HCT116 (cell line): ENCODE results near the gene EML3. TPM values are rescaled to one million over a fixed set of nuclear protein-coding genes. Genes with fewer than 3 reads are reported as not detected.
A peak's percentile ranks its signal among the peaks of the same experiment; 100 is the strongest.

ENCODE experiments used
- CEBPB ChIP-seq: IDR thresholded peaks from 2 replicates; pipeline ENCODE4 v1.6.1; 2012; ENCODE audit warnings: low read depth
- EZH2phosphoT487 ChIP-seq: fragments of 200-600 bp; IDR thresholded peaks from 2 replicates; pipeline ENCODE4 v1.6.1; 2018; ENCODE audit warnings: antibody characterized with exemption, borderline replicate concordance
- JUND ChIP-seq: IDR thresholded peaks from 2 replicates; pipeline ENCODE4 v1.6.1; 2012
- POLR2AphosphoS5 ChIP-seq: IDR thresholded peaks from 2 replicates; pipeline ENCODE4 v1.6.1; 2011; ENCODE audit warnings: mild to moderate bottlenecking, low read depth, low read length, moderate library complexity
- SP1 ChIP-seq: IDR thresholded peaks from 2 replicates; pipeline ENCODE4 v1.6.1; 2012; ENCODE audit warnings: low read depth
- SRF ChIP-seq: IDR thresholded peaks from 2 replicates; pipeline ENCODE4 v1.6.1; 2012; ENCODE audit warnings: low read depth
- ZNF274 ChIP-seq: fragments of 200-500 bp; sonication (Bioruptor generic); IDR thresholded peaks from 2 replicates; pipeline ENCODE4 v1.6.1; 2014; ENCODE audit warnings: mild to moderate bottlenecking, low read depth, low read length, inconsistent platforms
- total RNA-seq: library from RNA; stranded (reverse); gene quantifications from one replicate; pipeline ENCODE4 v1.2.1, GENCODE V29; 2021; ENCODE audit not compliant: unreplicated experiment
- TF ChIP-seq, protein P1 (sequence below), 3 experiments: fragments of 200-600 bp in 1 of 3; sonication (generic) in 1 of 3; IDR thresholded peaks in 2 of 3; conservative IDR thresholded peaks in 1 of 3; 2 replicates each; pipeline ENCODE4 v1.5.1; 2012 to 2017; ENCODE audit warnings: low read depth in 2 of 3, low read length in 2 of 3, antibody characterized with exemption in 1 of 3, borderline replicate concordance in 1 of 3, control low read depth in 1 of 3, mild to moderate bottlenecking in 1 of 3, mixed read lengths in 1 of 3, mixed run types in 1 of 3, moderate library complexity in 1 of 3; ENCODE audit not compliant: insufficient read depth in 1 of 3
- TF ChIP-seq, protein P2 (sequence below): IDR thresholded peaks from 2 replicates; pipeline ENCODE4 v1.6.1; 2012
- TF ChIP-seq, protein P3 (sequence below): IDR thresholded peaks from 2 replicates; pipeline ENCODE4 v1.6.1; 2011; ENCODE audit warnings: mild to moderate bottlenecking, low read length, moderate library complexity; ENCODE audit not compliant: insufficient replicate concordance; ENCODE audit errors: extremely low read depth

The EML3 gene
- total RNA-seq, 1 experiment from 2014 or later: 124 TPM

DNA sequence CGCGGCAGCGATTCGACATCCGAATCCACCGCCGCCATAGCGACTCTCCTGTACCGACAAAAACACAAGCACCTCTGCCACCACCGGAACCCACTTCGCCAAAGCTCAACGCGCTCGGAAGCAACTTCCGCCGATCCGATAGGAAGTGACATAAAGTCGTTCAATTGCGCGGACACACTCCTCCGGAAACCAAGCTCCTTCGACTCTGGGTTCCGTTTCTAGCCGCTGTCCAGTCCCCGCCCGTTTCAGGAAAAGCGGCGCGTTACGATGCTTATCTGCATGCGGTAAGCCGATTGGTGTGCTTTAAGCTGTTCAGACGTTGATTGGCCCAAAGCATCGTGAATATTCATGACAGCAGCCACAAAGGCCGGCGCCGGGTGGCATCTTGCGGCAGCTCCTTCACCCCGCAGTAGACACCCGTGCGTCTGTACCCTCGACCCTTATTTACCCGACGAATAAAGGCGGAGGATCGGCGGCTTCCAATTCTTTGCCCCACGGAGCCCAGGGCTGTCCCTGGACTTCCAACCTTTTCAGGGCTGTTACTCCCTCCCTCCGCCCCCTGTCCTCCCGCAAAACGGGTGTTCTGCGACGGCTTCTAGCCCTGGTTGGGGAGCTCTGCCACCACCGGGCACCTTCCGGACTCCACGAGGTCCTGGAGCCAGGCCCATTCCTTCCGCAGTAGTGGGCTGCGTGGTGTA is 21.0 kb downstream of the EML3 start, which contains the start of gene TUT1 (continued):
- peak; percentile 97 for TF ChIP-seq POLR2AphosphoS5
- TF ChIP-seq, protein P1, sequence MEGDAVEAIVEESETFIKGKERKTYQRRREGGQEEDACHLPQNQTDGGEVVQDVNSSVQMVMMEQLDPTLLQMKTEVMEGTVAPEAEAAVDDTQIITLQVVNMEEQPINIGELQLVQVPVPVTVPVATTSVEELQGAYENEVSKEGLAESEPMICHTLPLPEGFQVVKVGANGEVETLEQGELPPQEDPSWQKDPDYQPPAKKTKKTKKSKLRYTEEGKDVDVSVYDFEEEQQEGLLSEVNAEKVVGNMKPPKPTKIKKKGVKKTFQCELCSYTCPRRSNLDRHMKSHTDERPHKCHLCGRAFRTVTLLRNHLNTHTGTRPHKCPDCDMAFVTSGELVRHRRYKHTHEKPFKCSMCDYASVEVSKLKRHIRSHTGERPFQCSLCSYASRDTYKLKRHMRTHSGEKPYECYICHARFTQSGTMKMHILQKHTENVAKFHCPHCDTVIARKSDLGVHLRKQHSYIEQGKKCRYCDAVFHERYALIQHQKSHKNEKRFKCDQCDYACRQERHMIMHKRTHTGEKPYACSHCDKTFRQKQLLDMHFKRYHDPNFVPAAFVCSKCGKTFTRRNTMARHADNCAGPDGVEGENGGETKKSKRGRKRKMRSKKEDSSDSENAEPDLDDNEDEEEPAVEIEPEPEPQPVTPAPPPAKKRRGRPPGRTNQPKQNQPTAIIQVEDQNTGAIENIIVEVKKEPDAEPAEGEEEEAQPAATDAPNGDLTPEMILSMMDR (IDR thresholded peaks at IDR 0.05 in 2 of 3, conservative IDR thresholded peaks at IDR 0.05 in 1 of 3; ENCODE audit: borderline replicate concordance in 1 of 3, insufficient read depth in 1 of 3, low read depth in 2 of 3, low read length in 2 of 3): no peak
- no peak for TF ChIP-seq ZNF274
- no peak for TF ChIP-seq EZH2phosphoT487
- TF ChIP-seq, protein P2, sequence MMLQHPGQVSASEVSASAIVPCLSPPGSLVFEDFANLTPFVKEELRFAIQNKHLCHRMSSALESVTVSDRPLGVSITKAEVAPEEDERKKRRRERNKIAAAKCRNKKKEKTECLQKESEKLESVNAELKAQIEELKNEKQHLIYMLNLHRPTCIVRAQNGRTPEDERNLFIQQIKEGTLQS: no peak
- TF ChIP-seq CEBPB: no peak
- TF ChIP-seq SRF: no peak
- TF ChIP-seq, protein P3, sequence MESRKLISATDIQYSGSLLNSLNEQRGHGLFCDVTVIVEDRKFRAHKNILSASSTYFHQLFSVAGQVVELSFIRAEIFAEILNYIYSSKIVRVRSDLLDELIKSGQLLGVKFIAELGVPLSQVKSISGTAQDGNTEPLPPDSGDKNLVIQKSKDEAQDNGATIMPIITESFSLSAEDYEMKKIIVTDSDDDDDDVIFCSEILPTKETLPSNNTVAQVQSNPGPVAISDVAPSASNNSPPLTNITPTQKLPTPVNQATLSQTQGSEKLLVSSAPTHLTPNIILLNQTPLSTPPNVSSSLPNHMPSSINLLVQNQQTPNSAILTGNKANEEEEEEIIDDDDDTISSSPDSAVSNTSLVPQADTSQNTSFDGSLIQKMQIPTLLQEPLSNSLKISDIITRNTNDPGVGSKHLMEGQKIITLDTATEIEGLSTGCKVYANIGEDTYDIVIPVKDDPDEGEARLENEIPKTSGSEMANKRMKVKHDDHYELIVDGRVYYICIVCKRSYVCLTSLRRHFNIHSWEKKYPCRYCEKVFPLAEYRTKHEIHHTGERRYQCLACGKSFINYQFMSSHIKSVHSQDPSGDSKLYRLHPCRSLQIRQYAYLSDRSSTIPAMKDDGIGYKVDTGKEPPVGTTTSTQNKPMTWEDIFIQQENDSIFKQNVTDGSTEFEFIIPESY: peak; percentile 67
- TF ChIP-seq SP1: no peak
- no peak for TF ChIP-seq JUND
